ENCODE measurements around the gene OR10G7. TPM values are rescaled to one million over a fixed set of nuclear protein-coding genes. Genes with fewer than 3 reads are reported as not detected.

OR10G7 gene
- total and polyA plus RNA-seq, 10 of the 15 experiments (the other 5 are each of a cell fraction or from before 2014, with no cell fraction given): not detected

- no peak for ATAC-seq
- ChIA-PET RAD21 (ENCODE audit: unreplicated experiment) (no interaction called here), CTCF (interaction anchor here (1.6 to 2.3 kb wide), 2 partner anchors 8 to 10 kb away, joined by 5 to 12 read pairs; no protein-coding TSS in a partner anchor)
These were observed 40.4 kb upstream of the OR10G7 start for GRCh38 chr11:124081483-124081882.

GRCh38 chr11:124080327-124081001 lies 39.3 kb upstream of the OR10G7 start:
- Histone ChIP-seq H3K79me2 (ENCODE audit: control insufficient read depth, insufficient read depth, low read length) (no peaks in the 10 kb centered on the region), H3K4me3 (no peak overlapping the region), H3K4me2 (ENCODE audit: control insufficient read depth, insufficient read depth) (no peak overlapping the region), H2AFZ (ENCODE audit: control insufficient read depth, low read depth, low read length) (no peak overlapping the region), H3K9ac (ENCODE audit: control insufficient read depth, insufficient read depth, low read length) (no peak overlapping the region), H3K36me3 (ENCODE audit: control insufficient read depth in 2 of 2, insufficient read depth in 2 of 2, low read length in 1 of 2) (no peaks in the 10 kb centered on the region), H3K27ac (ENCODE audit: control insufficient read depth, insufficient read depth) (no peak overlapping the region), H4K20me1 (ENCODE audit: control insufficient read depth, insufficient read depth) (no peaks in the 10 kb centered on the region), H3K4me1 (ENCODE audit: control insufficient read depth, insufficient read depth, low read length) (peaks cover 7% of the 10 kb centered on the region; the same call in 1 of the 2 replicates), H3K27me3 (replicated peaks in 1 of 2; ENCODE audit: control insufficient read depth in 2 of 2, insufficient read depth in 2 of 2, low read length in 1 of 2) (peaks cover 2% of the 10 kb centered on the region in 2 experiments; a peak in 2 of 4 replicates), H3K9me3 (replicated peaks; ENCODE audit: control insufficient read depth, insufficient read depth, low read length) (no peaks in the 10 kb centered on the region)
- FAIRE-seq (no peak), ATAC-seq (no peak), DNase-seq (ENCODE audit: low read depth, low spot score) (no peak)
- in situ Hi-C loops (cut with MboI) (no loop called here), intact Hi-C loops (cut with micrococcal nuclease; ENCODE audit: unreplicated experiment) (no loop called here)
- ChIA-PET RAD21 (ENCODE audit: unreplicated experiment) (no interaction called here), CTCF (no interaction called here), SMC1A (ENCODE audit: uncharacterized antibody, unreplicated experiment) (no interaction called here), POLR2A (no interaction called here)
- 41% methylated on average over 8 of the region's 8 CpGs for WGBS (ENCODE audit: insufficient coverage, insufficient replicate concordance, low lambda C conversion rate, missing lambda C conversion rate)
- BruUV-seq (replicated peaks): no TSS peak
- TF ChIP-seq, protein P1, sequence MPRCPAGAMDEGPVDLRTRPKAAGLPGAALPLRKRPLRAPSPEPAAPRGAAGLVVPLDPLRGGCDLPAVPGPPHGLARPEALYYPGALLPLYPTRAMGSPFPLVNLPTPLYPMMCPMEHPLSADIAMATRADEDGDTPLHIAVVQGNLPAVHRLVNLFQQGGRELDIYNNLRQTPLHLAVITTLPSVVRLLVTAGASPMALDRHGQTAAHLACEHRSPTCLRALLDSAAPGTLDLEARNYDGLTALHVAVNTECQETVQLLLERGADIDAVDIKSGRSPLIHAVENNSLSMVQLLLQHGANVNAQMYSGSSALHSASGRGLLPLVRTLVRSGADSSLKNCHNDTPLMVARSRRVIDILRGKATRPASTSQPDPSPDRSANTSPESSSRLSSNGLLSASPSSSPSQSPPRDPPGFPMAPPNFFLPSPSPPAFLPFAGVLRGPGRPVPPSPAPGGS (IDR thresholded peaks at IDR 0.05; ENCODE audit: borderline replicate concordance, insufficient read depth, low read depth, low read length, poor library complexity, severe bottlenecking): no peak
- TF ChIP-seq NFYA (IDR thresholded peaks at IDR 0.05; ENCODE audit: borderline replicate concordance, low read depth, low read length) (no peak), ZNF274 (IDR thresholded peaks at IDR 0.05; ENCODE audit: insufficient read depth, insufficient read length) (no peak), CHD2 (IDR thresholded peaks at IDR 0.05; ENCODE audit: borderline replicate concordance, low read depth, low read length) (no peak), YBX1 (IDR thresholded peaks at IDR 0.05) (no peak)
- TF ChIP-seq, protein P2, sequence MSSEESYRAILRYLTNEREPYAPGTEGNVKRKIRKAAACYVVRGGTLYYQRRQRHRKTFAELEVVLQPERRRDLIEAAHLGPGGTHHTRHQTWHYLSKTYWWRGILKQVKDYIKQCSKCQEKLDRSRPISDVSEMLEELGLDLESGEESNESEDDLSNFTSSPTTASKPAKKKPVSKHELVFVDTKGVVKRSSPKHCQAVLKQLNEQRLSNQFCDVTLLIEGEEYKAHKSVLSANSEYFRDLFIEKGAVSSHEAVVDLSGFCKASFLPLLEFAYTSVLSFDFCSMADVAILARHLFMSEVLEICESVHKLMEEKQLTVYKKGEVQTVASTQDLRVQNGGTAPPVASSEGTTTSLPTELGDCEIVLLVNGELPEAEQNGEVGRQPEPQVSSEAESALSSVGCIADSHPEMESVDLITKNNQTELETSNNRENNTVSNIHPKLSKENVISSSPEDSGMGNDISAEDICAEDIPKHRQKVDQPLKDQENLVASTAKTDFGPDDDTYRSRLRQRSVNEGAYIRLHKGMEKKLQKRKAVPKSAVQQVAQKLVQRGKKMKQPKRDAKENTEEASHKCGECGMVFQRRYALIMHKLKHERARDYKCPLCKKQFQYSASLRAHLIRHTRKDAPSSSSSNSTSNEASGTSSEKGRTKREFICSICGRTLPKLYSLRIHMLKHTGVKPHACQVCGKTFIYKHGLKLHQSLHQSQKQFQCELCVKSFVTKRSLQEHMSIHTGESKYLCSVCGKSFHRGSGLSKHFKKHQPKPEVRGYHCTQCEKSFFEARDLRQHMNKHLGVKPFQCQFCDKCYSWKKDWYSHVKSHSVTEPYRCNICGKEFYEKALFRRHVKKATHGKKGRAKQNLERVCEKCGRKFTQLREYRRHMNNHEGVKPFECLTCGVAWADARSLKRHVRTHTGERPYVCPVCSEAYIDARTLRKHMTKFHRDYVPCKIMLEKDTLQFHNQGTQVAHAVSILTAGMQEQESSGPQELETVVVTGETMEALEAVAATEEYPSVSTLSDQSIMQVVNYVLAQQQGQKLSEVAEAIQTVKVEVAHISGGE (CRISPR knock-in tag; IDR thresholded peaks at IDR 0.05): no peak

More at GRCh38 chr11:124081483-124081882, 40.4 kb upstream of the OR10G7 start:
- in situ Hi-C loops (cut with MboI) (no loop called here), intact Hi-C loops (cut with micrococcal nuclease; ENCODE audit: unreplicated experiment) (no loop called here)
- Histone ChIP-seq H3K4me3 (no peak overlapping the region), H3K36me3 (ENCODE audit: control insufficient read depth in 2 of 2, insufficient read depth in 2 of 2, low read length in 1 of 2) (no peaks in the 10 kb centered on the region), H3K27me3 (replicated peaks in 1 of 2; ENCODE audit: control insufficient read depth in 2 of 2, insufficient read depth in 2 of 2, low read length in 1 of 2) (peaks cover 0 to 2% of the 10 kb centered on the region in 2 experiments; a peak in 1 of 4 replicates), H3K79me2 (ENCODE audit: control insufficient read depth, insufficient read depth, low read length) (no peaks in the 10 kb centered on the region), H3K27ac (ENCODE audit: control insufficient read depth, insufficient read depth) (no peak overlapping the region), H4K20me1 (ENCODE audit: control insufficient read depth, insufficient read depth) (no peaks in the 10 kb centered on the region), H2AFZ (ENCODE audit: control insufficient read depth, low read depth, low read length) (no peak overlapping the region), H3K9me3 (replicated peaks; ENCODE audit: control insufficient read depth, insufficient read depth, low read length) (no peaks in the 10 kb centered on the region), H3K4me1 (ENCODE audit: control insufficient read depth, insufficient read depth, low read length) (peaks cover 2% of the 10 kb centered on the region; the same call in 1 of the 2 replicates), H3K9ac (ENCODE audit: control insufficient read depth, insufficient read depth, low read length) (no peak overlapping the region), H3K4me2 (ENCODE audit: control insufficient read depth, insufficient read depth) (no peak overlapping the region)
- ChIA-PET POLR2A (no interaction called here), SMC1A (ENCODE audit: uncharacterized antibody, unreplicated experiment) (interaction anchor here (1.2 kb wide), 1 partner anchor 15 kb away, joined by 4 read pairs; no protein-coding TSS in a partner anchor)
- no TSS peak for BruUV-seq (replicated peaks)
- DNase-seq (ENCODE audit: low read depth, low spot score) (no peak), FAIRE-seq (no peak)
- TF ChIP-seq, protein P3, sequence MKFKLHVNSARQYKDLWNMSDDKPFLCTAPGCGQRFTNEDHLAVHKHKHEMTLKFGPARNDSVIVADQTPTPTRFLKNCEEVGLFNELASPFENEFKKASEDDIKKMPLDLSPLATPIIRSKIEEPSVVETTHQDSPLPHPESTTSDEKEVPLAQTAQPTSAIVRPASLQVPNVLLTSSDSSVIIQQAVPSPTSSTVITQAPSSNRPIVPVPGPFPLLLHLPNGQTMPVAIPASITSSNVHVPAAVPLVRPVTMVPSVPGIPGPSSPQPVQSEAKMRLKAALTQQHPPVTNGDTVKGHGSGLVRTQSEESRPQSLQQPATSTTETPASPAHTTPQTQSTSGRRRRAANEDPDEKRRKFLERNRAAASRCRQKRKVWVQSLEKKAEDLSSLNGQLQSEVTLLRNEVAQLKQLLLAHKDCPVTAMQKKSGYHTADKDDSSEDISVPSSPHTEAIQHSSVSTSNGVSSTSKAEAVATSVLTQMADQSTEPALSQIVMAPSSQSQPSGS (IDR thresholded peaks at IDR 0.05; ENCODE audit: low read length): no peak
- TF ChIP-seq NFYB (IDR thresholded peaks at IDR 0.05; ENCODE audit: insufficient read depth, low read depth, low read length) (no peak), TCF12 (IDR thresholded peaks at IDR 0.05; ENCODE audit: low read depth, low read length) (no peak), RUNX3 (IDR thresholded peaks at IDR 0.05; ENCODE audit: low read length) (no peak)
- 15% methylated on average over 3 of the region's 3 CpGs for WGBS (ENCODE audit: insufficient coverage, insufficient replicate concordance, low lambda C conversion rate, missing lambda C conversion rate)
